Activated CD8-positive, alpha-beta memory T cell treated with anti-CD3 and anti-CD28 coated beads for 4 hours (primary cell): ENCODE results near the gene TBKBP1.

Experiments used
- DNase-seq, 2 donors: peaks; one replicate each; pipeline ENCODE4 v3.0.0-alpha.2; 2020; ENCODE audit warnings: low read depth in 2 of 2

Gene TBKBP1

GRCh38 chr17:47693731-47694580 lies at the start of gene TBKBP1:
TBKBP1 (plus strand) TSS chr17:47694161; CDS start chr17:47696113, 1,952 bp downstream.
- peak in 1 of 2 donors; percentile 69 for DNase-seq

GRCh38 chr17:47644324-47644723 lies 49.6 kb upstream of the TBKBP1 start:
- no peak for DNase-seq

GRCh38 chr17:47649153-47649971 lies 44.6 kb upstream of the TBKBP1 start, which contains the start of gene KPNB1:
KPNB1 (plus strand) TSS chr17:47649919; CDS start chr17:47650245, 326 bp downstream.
- DNase-seq: peak; percentile 91 to 94

GRCh38 chr17:47649972-47650524 lies 43.9 kb upstream of the TBKBP1 start:
- DNase-seq: no peak

GRCh38 chr17:47650525-47651522 lies 43.1 kb upstream of the TBKBP1 start:
- peak; percentile 86 to 91 for DNase-seq

- DNase-seq: no peak
These were observed 42.3 kb upstream of the TBKBP1 start for GRCh38 chr17:47651704-47652103.

- DNase-seq: no peak
These were observed 41.4 kb upstream of the TBKBP1 start for GRCh38 chr17:47652570-47652969.

GRCh38 chr17:47653442-47653841 lies 40.5 kb upstream of the TBKBP1 start:
- no peak for DNase-seq

- no peak for DNase-seq
These were observed 39.0 kb upstream of the TBKBP1 start for GRCh38 chr17:47654991-47655390.

- no peak for DNase-seq
These were observed 33.9 kb upstream of the TBKBP1 start for GRCh38 chr17:47660064-47660492.

- peak; percentile 18 to 41 for DNase-seq
These were observed 29.9 kb upstream of the TBKBP1 start for GRCh38 chr17:47663912-47664623.

GRCh38 chr17:47664624-47664941 lies 29.4 kb upstream of the TBKBP1 start:
- DNase-seq: no peak

GRCh38 chr17:47665655-47666054 lies 28.3 kb upstream of the TBKBP1 start:
- DNase-seq: no peak

- no peak for DNase-seq
These were observed 24.9 kb upstream of the TBKBP1 start for GRCh38 chr17:47669081-47669480.

- DNase-seq: no peak
These were observed 23.9 kb upstream of the TBKBP1 start for GRCh38 chr17:47670064-47670463.

- no peak for DNase-seq
These were observed 19.5 kb upstream of the TBKBP1 start for GRCh38 chr17:47674499-47674898.

GRCh38 chr17:47675380-47676198 lies 18.4 kb upstream of the TBKBP1 start:
- no peak for DNase-seq

GRCh38 chr17:47676199-47676472 lies 17.8 kb upstream of the TBKBP1 start:
- DNase-seq: no peak

- no peak for DNase-seq
These were observed 17.3 kb upstream of the TBKBP1 start for GRCh38 chr17:47676510-47677165.
